Upper lobe of right lung (tissue), 1 donor: Measurements from ENCODE around the gene DCUN1D1. TPM values are rescaled to one million over a fixed set of nuclear protein-coding genes. Genes with fewer than 3 reads are reported as not detected.

ENCODE experiments used
- ATAC-seq: fragments of 200-7000 bp; cut with Tn5 transposase; one replicate; pipeline ENCODE4 v1.9.1; 2020; ENCODE audit warnings: mild to moderate bottlenecking, moderate library complexity
- DNase-seq: peaks from one replicate; pipeline ENCODE4 v3.0.0-alpha.2; 2020
- H3K27ac ChIP-seq: fragments of 200-600 bp; one replicate; pipeline ENCODE4 v1.8.0; 2022
- H3K27me3 ChIP-seq: fragments of 200-600 bp; one replicate; pipeline ENCODE4 v1.8.0; 2022; ENCODE audit warnings: mild to moderate bottlenecking
- H3K36me3 ChIP-seq: fragments of 200-600 bp; one replicate; pipeline ENCODE4 v1.8.0; 2022
- H3K4me1 ChIP-seq: fragments of 200-600 bp; one replicate; pipeline ENCODE4 v1.8.0; 2022
- H3K4me3 ChIP-seq: fragments of 200-600 bp; one replicate; pipeline ENCODE4 v1.8.0; 2022; ENCODE audit warnings: mild to moderate bottlenecking
- H3K9me3 ChIP-seq: fragments of 200-600 bp; one replicate; pipeline ENCODE4 v1.8.0; 2022
- intact Hi-C: fragments of 100-400 bp; cut with DNase I; formaldehyde crosslinking; loops from one replicate; pipeline ENCODE4 v1.11.0; 2022
- total RNA-seq: library from RNA; stranded (reverse); fragmentation: NEBNext Ultra II Directional; extraction: Animal tissue kit (Norgen Biotek cat#: 25700); gene quantifications from one replicate; pipeline ENCODE4 v1.2.1, GENCODE V29; 2021
- TF ChIP-seq, protein P1 (sequence below): fragments of 200-600 bp; IDR thresholded peaks from one replicate; pipeline ENCODE4 v1.8.0; 2022; ENCODE audit warnings: antibody characterized with exemption
- donor health status: DM: no; HTN: yes; CAD: no; lungs with severe emphysema.

The DCUN1D1 gene
- total RNA-seq, 1 donor from 2014 or later, result 49.9 TPM

DNA sequence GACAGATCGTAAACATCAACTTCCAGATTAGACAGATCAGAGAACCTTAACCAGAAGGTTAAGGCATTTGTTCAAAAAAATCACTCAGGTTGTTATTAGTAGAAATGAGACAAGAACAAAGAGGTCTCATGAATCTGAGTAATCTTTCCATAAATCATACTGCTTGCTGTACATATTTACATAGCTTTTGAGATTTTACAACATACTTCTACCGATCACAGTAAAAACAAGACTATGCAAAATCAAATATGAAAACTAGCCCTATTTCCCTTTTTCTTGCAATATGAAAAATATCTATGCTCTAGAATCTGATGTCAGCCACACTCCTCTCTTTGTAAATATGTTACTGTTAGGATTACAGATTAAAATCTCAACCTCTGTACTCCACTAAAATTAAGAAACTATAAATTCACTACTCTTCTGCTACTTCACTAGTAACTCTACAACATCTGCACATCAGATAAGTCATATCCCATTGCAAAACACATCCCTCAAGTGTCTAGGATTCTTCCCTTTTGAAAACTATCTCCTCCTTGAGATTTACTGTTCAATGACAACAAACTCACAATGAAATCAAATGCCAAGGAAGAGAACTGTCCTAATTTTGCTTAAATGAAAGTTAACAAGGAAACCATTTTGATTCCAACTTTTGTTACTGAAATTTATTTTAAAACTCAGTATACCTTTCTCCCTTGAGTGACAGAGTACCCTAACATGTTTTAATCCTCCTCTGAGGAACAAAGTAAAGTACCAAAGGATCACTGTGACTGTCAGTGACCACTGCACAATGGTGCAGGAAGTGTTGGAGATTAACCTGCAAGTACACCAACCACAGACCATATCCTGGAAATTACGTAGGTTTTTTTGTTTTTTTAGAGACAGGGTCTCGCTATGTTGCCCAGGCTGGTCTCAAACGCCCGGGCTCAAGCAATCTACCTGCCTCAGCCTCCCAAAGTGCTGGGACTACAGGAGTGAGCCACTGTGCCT is 12.8 kb downstream of the DCUN1D1 start:
- no peak for ATAC-seq
- no peaks in the 10 kb centered on the region for H3K27me3 ChIP-seq
- H3K4me3 ChIP-seq, result no peak overlapping the region
- no peak overlapping the region for H3K27ac ChIP-seq
- peaks cover 23% of the 10 kb centered on the region for H3K4me1 ChIP-seq
- H3K9me3 ChIP-seq, result no peaks in the 10 kb centered on the region
- intact Hi-C loops, result no loop called here
- peaks cover 2% of the 10 kb centered on the region for H3K36me3 ChIP-seq
- TF ChIP-seq, protein P1, sequence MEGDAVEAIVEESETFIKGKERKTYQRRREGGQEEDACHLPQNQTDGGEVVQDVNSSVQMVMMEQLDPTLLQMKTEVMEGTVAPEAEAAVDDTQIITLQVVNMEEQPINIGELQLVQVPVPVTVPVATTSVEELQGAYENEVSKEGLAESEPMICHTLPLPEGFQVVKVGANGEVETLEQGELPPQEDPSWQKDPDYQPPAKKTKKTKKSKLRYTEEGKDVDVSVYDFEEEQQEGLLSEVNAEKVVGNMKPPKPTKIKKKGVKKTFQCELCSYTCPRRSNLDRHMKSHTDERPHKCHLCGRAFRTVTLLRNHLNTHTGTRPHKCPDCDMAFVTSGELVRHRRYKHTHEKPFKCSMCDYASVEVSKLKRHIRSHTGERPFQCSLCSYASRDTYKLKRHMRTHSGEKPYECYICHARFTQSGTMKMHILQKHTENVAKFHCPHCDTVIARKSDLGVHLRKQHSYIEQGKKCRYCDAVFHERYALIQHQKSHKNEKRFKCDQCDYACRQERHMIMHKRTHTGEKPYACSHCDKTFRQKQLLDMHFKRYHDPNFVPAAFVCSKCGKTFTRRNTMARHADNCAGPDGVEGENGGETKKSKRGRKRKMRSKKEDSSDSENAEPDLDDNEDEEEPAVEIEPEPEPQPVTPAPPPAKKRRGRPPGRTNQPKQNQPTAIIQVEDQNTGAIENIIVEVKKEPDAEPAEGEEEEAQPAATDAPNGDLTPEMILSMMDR, result no peak
- DNase-seq, result no peak

DNA sequence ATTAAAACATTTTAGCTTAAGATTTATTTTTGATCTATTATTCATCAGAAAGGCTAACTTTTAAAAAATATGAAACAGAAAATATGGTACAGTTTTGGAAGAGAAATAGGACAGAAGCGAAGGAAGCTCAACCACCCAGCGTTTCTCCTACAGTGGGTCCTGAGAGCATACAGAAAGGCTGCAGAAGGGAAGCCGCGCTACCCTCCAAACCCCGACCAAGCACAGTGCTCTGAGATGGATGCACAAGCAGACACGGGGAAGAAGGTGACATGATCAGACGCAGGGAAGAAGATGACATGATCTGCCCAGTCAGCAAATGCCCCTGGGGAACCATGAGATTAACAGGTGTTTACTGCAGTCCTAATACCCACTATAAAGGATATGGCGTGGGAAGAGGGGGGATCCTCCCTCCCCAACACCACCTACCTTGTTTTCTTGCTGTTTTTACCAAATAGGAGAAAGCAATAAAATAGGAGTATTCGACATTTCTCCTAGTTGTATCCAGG is 14.4 kb downstream of the DCUN1D1 start:
- H3K36me3 ChIP-seq, result peaks cover 13% of the 10 kb centered on the region

DNA sequence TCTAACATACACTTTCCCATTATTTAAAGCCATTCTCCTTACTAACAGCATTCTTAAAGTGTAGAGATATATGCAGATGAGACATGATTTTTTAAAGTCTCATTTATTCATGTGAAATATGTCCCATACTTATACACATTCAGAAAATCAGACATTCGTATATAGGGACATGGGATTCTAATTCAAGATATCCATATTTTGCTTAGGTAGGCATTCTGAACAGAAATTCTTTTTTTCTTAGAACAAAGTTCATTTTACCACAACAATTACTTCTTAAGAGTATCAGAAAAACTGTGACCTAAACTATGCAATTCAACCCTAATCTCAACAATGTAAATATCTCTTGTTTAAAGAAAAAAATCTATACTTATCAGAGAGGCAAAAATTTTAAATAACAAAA is 16.2 kb downstream of the DCUN1D1 start:
- Histone ChIP-seq H3K9me3 (no peaks in the 10 kb centered on the region), H3K4me1 (peaks cover 19% of the 10 kb centered on the region), H3K36me3 (peaks cover 15% of the 10 kb centered on the region), H3K27ac (no peak overlapping the region), H3K27me3 (no peaks in the 10 kb centered on the region), H3K4me3 (no peak overlapping the region)
- no peak for ATAC-seq
- TF ChIP-seq, protein P1, result no peak
- intact Hi-C loops, result no loop called here
- no peak for DNase-seq

More for the DNA sequence above, 14.4 kb downstream of the DCUN1D1 start:
- intact Hi-C loops, result no loop called here
- Histone ChIP-seq H3K27me3 (no peaks in the 10 kb centered on the region), H3K9me3 (no peaks in the 10 kb centered on the region), H3K4me1 (peaks cover 25% of the 10 kb centered on the region), H3K27ac (no peak overlapping the region), H3K4me3 (no peak overlapping the region)
- no peak for ATAC-seq
- TF ChIP-seq, protein P1, result no peak
- no peak for DNase-seq

DNA sequence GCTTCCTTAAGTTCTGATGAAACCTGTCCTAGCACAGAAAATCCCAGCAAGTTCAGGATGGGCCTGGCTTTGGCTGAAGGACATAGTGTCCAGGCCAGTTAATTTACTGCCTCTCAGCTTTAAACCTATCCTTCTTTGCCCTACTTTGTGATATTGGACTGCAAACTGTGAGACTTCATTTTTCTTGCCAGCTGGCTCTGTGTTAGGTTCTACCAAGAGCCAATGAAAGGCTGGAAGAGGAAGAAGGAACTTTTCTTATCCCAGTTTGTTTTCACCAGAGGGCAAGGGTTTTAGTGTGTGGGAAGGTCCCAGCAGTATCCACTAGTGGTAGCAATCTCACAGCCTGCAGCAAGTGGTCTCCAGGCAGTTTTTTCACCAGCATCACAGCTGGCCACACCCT is 18.2 kb downstream of the DCUN1D1 start:
- DNase-seq, result no peak
- intact Hi-C loops, result no loop called here
- no peak overlapping the region for H3K27ac ChIP-seq
- no peak overlapping the region for H3K4me3 ChIP-seq
- TF ChIP-seq, protein P1, result peak; percentile 5
- no peaks in the 10 kb centered on the region for H3K27me3 ChIP-seq
- H3K4me1 ChIP-seq, result peaks cover 4% of the 10 kb centered on the region
- ATAC-seq, result peak; percentile 35
- H3K9me3 ChIP-seq, result no peaks in the 10 kb centered on the region
- H3K36me3 ChIP-seq, result peaks cover 23% of the 10 kb centered on the region

DNA sequence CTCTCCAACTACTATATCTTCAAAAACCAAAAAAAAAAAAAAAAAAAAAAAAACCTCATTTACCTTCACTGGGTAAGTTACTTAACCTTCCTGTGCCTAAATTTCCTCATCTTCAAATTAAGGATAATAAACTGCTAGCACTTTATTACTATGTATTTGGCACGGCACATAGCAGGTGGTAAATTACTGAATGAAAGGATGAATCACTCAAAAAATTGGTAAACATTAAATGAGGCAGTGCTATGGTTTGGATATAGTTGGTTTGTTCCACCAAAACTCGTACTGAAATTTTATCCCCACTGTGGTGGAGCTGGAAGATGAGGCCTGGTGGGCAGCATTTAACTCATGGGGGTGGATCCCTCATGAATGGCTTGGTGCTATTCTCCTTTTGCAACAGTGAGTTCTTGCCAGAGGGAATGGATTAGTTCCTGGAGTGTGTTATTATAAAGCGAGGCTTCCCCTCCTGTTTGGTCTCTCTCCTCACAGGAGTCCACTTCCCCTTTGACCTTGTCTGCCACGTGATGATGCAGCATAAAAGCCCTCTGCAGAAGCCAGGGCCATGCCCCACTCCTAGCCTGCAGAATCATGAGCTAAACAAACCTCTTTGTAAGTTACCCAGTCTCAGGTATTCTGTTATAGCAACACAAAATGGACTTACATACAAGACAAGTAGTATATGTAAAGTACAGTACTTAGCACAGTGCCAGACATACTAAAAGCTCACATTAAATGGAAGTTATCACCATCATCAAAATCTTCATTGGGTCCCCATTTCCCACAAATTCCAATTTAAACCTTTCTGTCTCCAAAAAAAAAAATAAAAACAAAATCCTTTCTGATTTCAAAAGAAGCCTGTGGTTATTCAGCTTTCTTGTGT is 20.6 kb downstream of the DCUN1D1 start:
- Histone ChIP-seq H3K4me3 (no peak overlapping the region), H3K4me1 (peaks cover 4% of the 10 kb centered on the region), H3K27ac (no peak overlapping the region), H3K9me3 (no peaks in the 10 kb centered on the region), H3K36me3 (peaks cover 32% of the 10 kb centered on the region), H3K27me3 (no peaks in the 10 kb centered on the region)
- DNase-seq (no peak), ATAC-seq (peak; percentile 79)
- TF ChIP-seq, protein P1, result no peak
- intact Hi-C loops, result no loop called here
